IPS DF 19.7 (cell line): ENCODE measurements around the gene ZNF385B.

ENCODE experiments used
- DNase-seq: peaks from one replicate; pipeline ENCODE4 v3.0.0-alpha.2; 2013; ENCODE audit warnings: low read depth, low spot score

ZNF385B gene

DNA sequence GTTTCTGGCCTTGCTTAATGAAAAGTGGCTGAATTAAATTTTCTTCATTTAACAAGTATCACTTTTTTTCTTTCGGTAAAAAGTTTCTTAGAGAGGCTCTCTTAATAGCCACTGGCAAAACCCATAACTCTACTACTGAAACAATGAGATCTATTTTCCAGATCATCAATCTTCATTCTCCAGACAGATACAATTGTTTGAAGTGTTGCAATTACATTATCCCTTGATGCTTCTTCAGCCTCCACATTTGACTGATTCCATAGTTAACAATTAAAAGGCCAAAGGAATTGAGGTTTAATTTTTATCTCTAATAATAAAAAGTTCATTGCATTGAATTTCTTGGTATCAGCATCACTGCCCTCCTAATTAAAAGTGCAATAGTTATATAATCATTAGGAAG lies 176.3 kb downstream of the ZNF385B start:
- DNase-seq, result no peak

DNA sequence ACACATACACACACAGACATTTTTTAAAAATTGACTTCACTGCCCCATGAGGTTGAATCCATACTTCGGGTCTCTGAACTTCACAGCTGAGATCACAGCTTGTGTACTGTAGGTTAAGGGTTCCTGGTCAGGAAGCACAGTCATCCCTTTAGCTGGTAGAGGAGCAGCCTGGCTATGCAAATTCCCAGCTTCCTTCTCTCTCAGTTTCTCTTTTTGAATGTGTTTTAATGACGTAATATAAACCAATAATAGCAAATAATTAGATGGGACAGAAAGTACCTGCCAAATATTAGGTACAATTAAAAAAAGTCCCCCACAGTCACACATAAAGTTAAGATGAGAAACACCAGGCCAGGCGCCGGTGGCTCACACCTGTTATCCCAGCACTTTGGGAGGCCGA lies 178.7 kb downstream of the ZNF385B start:
- DNase-seq, result no peak

DNA sequence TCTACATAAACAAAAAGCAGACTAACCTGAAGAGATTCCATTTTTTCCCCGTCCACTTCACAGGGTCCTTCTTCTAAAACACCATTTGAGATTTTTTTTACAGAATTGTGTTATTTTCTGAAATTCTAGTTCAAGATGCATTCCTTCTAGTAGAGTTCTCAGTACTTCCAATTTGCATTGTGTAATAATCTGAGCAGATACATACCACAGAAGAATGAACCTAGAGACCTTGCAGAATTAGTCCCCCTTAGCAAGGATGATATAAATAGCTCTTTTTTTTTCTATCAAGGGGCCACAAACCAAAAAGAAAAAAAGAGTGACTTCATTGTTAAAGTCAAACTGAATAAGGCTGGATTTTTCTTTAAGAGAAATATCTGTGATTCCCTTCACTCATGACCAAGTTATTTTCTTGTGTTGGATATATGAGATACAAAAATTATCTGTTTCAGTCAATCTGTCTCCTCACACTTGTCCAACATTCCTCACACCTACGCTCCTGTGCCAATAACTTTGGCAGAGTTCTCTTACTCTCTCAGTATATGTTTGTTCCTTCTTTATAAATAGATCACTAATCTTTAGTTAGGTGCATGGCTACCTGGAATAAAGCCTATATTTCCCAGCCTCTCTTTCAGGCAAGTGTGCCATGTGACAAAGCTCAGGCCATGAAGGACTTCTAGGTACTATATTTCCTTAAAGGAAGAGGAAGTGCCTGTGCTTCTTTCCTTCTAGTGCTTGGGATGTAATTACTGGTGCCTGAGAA lies 183.5 kb downstream of the ZNF385B start:
- no peak for DNase-seq

DNA sequence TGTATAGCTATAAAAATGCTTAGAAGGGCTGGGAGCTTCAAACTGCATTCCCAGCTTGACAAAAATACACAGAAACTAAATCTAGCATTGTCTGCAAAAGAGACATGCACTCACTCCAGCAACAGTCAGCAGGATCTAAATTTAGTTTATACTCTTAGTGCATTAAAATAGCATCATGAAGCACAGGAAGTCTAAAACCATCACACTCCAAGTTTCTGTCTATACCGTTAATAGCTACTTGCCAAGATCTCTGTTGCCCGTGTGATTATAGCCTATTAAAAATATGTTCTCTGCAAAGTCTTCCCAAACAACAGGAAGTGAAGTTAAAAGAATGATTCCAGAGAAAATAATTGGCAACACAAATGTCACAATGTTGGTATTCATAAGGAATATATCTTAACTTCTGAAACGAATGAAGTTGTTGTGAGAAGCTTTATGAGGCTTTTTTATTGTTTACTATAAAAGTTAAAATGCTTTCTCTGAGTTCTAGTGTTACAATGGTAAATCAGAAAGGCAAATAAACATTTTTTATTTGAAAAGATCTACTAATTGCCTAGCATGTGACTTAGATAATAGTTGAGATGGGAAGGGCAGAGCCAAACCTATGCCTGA lies 184.2 kb downstream of the ZNF385B start:
- DNase-seq, result no peak

DNA sequence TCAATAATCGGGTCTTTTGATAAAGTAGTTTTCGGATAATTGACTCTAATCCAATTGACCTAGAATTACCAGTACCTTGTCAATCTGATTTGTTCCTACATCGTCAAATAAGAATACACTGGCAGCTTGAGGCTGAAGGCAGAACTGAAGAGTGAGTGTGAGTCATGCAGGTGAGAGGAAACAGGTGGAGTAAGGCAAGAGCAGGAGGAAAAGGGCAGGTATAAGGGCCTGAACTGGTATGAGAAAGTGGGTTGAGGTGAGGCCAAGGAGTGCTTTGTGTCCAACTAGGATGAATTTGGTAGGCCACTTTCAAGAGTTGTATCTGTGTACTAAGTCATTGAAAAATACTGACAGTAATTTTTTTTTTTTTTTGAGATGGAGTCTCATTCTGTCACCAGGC lies 186.0 kb downstream of the ZNF385B start:
- DNase-seq, result no peak

DNA sequence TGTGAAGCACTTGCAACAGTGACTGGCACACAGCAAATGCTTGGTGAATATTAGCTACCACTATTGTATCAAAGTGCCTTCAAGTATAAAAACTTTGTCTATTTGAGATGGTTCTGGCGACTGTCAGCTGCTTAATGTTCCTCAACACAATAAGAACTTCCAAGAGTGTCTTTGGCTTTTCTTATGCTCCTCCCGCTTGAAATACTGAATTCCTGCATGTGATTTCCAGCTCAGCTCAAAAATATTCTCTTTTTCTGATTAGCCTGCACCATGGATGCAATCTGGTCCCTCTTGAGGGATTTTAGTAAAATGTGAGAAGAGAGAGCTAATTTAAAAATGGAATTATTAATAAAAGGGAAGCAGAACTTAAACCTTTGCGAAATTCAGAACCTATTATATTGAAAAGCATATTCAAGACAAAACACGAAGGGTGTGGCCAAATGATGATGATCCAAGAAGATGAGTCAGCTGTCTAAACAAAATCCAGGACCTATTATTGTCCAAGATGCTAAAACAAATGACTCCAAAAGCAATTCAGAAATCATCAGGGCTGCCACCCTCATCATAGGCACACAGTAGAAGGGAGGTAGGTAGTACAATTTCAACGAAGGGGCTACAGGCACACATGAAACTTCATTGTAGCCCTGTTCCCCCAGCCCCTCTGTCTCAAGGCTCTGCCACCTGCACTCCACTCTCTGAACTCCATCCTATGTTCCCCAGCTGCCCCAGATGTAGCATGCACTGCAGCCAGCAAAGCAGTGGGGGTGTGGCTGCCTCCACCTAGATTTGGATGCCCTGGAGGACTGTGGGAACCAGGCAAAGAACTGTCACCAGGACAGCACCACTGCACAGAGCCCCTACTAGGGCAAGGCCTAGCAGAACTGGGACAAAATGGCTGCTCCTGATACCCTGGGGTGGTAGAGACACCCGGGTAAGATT lies 190.1 kb downstream of the ZNF385B start:
- no peak for DNase-seq

DNA sequence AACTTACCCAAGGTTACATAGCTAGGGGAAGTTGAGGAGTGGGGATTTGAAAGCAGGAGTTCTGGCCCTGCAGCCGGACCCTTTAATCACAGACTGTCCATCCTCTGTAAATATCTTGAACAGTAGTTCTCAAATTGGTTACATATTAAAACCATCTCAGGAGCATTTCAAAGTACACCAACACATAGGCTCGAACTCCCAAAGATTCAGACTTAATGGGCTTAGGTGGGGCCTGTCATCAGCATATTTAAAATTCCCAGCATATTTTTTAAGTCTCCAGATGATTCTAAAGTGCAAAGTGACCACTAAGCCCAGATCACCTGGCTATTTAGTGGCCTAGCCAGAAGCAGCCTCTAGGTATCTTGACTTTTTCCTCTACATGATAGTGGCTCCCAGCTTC lies 192.2 kb downstream of the ZNF385B start:
- no peak for DNase-seq

DNA sequence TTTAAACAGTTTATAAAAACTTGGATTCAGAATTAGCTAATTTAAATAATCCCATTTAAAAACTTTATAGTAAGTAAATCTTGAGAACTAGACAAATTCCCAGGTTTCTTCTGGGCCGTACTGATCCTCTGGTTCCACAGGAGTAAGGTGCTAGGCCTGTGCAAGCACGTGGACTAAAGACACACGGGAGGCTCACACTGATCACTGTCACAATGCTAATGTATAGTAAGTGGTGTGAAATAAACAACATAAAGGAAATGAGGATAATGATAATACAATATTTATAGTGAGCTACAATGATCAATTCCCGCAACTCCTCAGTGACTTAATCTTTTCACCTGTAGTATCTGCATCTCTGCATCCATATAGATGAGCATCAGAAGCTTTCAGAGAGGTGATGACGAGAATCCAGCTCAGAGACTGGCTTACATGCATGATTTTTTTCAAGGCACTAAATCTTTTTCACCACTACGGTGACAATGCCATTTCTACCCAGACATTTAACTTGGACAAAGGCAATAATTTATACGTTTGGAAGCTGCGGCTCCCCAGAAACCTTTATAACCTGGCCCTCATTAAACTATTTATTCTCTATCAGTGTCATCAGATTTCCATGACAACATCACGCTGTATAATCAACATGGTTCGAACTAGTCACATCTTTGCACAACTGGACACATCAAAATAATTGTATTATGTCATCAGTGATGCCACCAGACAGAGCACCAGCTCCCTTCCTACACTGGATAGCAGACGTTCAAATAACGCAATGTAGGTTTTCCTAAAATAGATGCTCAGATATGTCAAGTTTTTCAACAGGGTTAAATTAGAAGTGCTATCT lies 196.2 kb downstream of the ZNF385B start:
- no peak for DNase-seq

DNA sequence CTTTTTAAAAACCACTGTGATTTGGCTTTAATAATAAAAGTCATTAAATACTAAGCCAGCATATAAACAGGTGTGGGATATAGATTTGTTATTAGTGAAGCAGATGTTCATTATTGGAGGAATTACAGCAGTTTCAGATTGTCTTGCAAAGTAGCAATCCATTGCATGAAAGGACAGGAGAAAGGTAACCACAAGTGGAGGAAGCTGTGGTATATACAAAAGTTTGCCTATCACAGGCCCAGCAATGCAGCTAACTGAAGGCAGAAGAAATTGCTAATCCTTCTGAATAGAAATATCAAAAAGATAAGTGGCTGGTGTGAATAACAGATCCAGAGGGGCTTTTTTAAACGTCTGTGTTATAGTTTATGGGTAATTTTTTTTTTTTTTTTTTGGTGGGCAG lies 199.4 kb downstream of the ZNF385B start:
- DNase-seq, result no peak

DNA sequence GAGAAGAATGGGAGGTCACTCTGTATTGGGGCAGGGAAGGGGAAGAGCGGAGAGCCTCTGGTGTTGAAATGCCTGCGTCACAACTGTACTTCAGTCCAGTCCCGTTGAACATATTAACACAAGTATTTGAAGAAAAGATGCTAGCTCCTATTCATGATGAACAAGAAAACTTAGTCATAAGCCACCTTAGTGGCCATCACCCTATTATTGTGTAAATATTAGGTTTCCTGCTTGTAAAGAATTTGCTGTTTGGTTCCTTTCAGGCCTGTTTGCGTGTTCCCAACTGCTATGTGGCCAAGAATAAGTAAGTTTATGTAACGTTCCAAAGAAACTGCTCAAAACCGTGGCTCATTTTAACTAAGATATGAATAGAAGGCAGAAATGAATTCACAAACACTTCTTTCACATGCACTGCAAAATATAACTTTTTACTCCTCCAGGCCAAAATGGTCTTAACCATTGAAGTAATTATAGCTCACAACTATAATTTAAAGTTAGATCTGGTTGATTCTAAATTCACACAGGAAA lies 204.3 kb downstream of the ZNF385B start:
- no peak for DNase-seq

DNA sequence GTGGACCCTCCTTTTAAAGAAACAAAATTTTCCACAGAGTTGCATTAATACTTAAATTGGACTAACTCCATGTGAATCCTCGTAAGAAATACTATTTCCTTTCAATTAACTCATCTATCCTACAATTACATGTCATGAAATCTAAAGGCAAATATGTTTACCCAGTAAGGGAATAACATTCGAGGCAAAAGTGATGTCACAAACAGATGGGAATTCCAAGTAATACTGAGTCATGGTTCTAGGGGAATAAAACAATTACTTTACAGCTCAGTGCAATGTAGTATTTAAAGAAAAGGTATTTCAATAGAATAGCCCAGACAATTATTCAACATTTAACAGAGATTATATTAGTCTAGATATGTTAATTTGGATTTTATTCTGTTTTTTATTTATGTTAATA lies 205.8 kb downstream of the ZNF385B start:
- no peak for DNase-seq

DNA sequence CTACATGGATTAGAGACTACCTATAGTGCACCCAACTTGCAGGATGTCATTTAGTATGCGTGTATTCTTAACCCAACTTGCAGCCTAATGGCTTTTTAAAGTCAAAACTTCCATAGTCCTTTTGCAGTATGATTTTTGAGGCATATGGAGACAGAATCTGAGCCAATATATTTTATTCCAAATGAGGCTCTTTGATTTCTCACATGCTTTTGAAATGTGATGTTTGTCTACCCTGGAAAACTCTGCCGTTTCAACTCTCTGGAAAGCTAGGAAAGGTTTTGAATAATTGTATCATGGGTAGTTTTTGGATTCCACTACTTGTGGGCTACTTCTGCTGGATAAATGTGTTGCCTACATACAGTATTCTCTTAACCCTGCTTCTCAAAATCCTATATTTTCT lies 206.6 kb downstream of the ZNF385B start:
- DNase-seq, result no peak

DNA sequence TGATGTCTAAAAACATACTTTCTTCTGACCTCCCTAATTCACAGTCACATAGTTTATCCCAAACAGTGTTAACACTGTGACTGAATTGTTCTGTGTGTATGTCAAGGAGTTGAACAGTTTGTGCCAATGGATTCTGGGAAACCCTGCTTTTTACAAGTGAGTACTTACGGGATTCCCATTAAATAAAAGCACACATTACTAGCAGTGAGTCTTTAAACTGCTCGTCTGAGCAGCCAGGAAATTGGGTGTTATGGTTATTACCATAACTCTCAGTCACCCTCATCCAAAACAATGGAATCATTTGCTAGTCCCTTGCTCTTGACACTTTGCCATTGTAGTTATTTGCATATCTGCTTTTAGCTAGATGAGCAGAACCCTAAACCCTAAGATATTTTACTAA lies 209.1 kb downstream of the ZNF385B start:
- DNase-seq, result no peak

DNA sequence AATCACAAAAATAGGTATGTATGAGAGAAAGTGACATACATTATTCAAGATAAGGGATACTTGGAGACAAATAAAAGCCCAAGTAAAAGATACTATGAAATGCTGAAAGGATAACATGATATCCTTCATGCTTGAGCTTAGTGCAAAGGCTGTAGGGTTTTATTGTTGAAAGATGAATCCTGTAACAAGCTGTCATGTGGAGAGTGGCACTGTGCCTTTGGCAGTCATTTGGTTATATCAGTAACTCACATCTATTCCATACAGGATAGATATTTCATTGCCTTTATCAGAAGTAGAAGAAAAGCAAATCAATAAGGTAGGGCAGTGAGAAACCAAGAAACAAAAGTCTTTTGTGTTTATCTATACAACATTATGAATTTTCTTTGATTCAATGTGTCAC lies 211.0 kb downstream of the ZNF385B start:
- no peak for DNase-seq

DNA sequence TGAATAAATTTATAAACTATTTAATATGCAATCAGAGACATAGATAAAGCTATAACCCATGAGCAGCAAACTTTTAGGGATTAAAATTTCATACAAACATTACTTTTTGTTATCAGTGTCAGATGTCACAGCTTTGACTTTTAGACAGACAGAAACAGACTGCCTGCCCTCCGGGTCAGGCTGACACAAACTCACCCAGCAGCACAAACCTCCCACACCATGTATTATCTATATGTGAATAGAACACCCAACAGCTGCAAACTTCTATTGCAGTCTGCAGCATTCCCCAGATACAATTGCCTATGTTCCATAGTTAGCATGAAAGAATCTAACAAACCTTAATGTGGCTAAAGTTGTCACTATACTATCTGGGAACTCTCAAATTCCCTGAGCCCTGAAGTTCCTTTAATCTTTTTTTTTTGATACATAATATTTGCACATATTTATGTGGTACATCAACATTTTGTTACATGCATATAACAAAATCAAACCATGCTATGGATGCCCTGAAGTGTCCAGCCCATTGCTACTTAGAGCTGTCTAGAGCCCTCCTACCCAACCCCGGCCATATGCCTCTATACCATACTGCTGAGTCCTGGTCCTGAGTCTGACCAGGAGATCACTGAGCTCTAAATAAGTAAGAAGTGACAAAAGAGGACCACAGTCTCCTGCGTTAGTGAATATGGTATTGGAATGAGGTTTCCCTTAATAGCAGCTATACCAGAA lies 214.4 kb downstream of the ZNF385B start:
- no peak for DNase-seq

DNA sequence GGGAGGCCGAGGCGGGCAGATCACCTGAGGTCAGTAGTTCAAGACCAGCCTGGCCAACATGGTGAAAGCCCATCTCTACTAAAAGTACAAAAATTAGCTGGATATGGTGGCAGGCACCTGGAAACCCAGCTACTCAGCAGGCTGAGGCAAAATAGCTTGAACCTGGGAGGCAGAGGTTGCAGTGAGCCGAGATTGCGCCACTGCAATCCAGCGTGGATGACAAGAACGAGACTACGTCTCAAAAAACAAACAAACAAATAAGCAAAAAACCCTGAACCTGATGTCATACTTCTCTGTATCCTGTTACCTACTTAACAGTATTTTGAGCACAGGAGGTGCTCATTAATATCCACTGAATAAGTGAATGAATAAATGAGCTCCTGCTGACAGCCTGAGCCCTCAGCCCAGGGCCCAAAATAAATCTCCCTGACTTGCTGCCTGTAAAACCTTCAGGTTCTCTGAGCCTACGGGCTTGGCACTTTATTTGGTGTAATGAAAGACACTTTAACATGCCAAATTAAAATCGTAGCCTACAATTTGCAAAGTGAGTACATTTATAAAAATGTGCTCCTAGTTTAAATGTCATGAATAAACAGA lies 215.1 kb downstream of the ZNF385B start:
- no peak for DNase-seq

DNA sequence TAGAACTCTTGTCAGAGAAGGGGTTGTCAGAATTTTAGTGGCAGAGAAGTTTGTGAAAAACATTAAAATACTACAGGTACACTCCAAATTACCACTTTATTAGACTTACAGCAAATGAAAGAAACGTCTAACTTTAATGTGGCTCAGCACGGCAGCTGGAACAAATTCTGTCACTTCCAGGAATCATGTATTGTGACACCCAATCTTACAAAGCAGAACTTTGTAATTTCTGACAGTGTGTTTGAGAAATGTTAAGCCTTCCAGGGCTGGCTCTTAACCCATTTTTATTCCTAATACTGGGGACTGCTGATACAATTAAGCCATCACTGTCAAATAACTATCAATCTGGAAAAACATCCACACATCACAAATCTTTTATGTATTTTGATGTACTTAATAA lies 216.4 kb downstream of the ZNF385B start:
- DNase-seq, result no peak

DNA sequence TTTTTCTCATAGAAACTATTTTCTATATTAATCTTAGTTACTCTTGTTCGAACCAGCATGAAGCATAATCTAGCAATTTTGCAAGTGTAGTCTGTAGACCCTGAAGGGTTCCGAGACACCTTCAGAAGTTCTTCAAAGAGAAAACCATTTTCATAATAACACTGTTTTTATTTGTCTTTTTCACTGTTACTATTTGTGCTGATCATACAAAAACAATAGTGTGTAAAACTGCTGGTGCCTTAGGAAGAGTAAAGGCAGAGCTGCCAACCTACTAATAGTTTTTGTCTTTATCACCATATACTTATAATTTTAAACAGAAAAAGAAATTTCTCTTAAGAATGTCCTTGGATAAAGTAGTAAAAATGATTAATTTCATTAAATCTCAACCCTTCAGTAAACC lies 218.9 kb downstream of the ZNF385B start:
- no peak for DNase-seq

DNA sequence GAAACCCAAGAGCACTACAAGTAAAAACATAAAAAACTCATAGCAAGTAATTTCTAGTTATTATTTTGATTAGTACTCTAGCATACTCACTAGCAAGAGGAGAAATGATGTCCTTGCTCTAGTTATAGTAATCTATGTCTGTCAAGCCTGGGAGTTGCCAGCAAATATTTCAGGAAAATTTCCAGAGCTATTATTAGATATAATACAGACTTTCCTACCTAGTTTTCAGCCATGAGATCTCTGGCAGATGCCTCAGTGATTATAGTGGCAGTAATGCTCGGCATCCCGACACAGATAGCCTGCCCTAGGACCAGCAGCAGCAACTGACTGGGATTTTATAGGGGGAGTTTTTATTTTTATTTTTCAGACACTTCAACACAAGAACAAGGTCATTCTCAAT lies 224.4 kb downstream of the ZNF385B start:
- no peak for DNase-seq
